Esophagus squamous epithelium (tissue), 4 donors: ENCODE results near the gene PFDN4.

Experiments
- POLR2A ChIP-seq, 4 donors: fragments of 450-650 bp; IDR thresholded peaks; one replicate each; pipeline ENCODE4 v1.6.1; 2017; ENCODE audit warnings: antibody characterized with exemption in 4 of 4, mild to moderate bottlenecking in 4 of 4, moderate library complexity in 3 of 4
- TF ChIP-seq, protein P1 (sequence below), 6 experiments: fragments of 450-650 bp in 4 of 6; fragments of 200-600 bp in 2 of 6; sonication (generic) in 2 of 6; IDR thresholded peaks; one replicate each; pipeline ENCODE4 v1.5.1; 2016 to 2019; ENCODE audit warnings: antibody characterized with exemption in 6 of 6, mild to moderate bottlenecking in 4 of 6, moderate library complexity in 4 of 6

DNA sequence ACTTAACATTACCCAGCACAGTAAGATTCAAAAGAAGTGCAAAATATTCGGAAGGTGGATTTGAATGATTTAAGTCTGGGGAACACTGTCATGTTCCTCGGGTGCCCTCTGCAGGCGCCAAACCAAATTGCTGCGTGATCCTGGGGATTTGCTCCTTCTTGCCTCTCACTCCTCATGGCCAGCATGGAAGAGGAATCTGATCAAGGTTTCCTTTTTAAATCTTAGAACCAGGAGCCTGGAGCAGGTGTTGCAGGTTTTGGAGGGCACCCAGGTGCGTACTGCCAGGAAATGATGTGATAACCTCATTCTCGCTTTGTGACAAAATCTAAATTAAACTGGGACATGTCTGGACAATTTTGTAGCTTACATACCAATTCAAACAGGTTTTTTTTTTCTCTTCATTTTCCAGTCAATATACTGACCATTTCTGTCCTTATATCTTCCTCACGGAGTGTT is 8.1 kb upstream of the PFDN4 start:
- TF ChIP-seq, protein P1, sequence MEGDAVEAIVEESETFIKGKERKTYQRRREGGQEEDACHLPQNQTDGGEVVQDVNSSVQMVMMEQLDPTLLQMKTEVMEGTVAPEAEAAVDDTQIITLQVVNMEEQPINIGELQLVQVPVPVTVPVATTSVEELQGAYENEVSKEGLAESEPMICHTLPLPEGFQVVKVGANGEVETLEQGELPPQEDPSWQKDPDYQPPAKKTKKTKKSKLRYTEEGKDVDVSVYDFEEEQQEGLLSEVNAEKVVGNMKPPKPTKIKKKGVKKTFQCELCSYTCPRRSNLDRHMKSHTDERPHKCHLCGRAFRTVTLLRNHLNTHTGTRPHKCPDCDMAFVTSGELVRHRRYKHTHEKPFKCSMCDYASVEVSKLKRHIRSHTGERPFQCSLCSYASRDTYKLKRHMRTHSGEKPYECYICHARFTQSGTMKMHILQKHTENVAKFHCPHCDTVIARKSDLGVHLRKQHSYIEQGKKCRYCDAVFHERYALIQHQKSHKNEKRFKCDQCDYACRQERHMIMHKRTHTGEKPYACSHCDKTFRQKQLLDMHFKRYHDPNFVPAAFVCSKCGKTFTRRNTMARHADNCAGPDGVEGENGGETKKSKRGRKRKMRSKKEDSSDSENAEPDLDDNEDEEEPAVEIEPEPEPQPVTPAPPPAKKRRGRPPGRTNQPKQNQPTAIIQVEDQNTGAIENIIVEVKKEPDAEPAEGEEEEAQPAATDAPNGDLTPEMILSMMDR (IDR thresholded peaks at IDR 0.05) = peak; percentile 64 to 92 (median 86)
- no peak for TF ChIP-seq POLR2A (IDR thresholded peaks at IDR 0.05)
